Left renal pelvis (tissue), 4 donors: ENCODE measurements around the gene GGA1. TPM values are rescaled to one million over a fixed set of nuclear protein-coding genes. Genes with fewer than 3 reads are reported as not detected.

Experiments
- DNase-seq, 4 donors: peaks; one replicate each; pipeline ENCODE4 v3.0.0-alpha.2; 2013; ENCODE audit warnings: low read depth in 4 of 4, low spot score in 3 of 4
- polyA plus RNA-seq, 4 donors: library from polyadenylated mRNA; unstranded; fragments of 120-200 nt; gene quantifications; one replicate each; pipeline ENCODE4 v1.2.1, GENCODE V29; 2013; ENCODE audit not compliant: insufficient read length in 4 of 4

The GGA1 gene, protein sequence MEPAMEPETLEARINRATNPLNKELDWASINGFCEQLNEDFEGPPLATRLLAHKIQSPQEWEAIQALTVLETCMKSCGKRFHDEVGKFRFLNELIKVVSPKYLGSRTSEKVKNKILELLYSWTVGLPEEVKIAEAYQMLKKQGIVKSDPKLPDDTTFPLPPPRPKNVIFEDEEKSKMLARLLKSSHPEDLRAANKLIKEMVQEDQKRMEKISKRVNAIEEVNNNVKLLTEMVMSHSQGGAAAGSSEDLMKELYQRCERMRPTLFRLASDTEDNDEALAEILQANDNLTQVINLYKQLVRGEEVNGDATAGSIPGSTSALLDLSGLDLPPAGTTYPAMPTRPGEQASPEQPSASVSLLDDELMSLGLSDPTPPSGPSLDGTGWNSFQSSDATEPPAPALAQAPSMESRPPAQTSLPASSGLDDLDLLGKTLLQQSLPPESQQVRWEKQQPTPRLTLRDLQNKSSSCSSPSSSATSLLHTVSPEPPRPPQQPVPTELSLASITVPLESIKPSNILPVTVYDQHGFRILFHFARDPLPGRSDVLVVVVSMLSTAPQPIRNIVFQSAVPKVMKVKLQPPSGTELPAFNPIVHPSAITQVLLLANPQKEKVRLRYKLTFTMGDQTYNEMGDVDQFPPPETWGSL
- 10 to 100 TPM; 34.9 to 78.9 (median 47.2) TPM for polyA plus RNA-seq

DNA sequence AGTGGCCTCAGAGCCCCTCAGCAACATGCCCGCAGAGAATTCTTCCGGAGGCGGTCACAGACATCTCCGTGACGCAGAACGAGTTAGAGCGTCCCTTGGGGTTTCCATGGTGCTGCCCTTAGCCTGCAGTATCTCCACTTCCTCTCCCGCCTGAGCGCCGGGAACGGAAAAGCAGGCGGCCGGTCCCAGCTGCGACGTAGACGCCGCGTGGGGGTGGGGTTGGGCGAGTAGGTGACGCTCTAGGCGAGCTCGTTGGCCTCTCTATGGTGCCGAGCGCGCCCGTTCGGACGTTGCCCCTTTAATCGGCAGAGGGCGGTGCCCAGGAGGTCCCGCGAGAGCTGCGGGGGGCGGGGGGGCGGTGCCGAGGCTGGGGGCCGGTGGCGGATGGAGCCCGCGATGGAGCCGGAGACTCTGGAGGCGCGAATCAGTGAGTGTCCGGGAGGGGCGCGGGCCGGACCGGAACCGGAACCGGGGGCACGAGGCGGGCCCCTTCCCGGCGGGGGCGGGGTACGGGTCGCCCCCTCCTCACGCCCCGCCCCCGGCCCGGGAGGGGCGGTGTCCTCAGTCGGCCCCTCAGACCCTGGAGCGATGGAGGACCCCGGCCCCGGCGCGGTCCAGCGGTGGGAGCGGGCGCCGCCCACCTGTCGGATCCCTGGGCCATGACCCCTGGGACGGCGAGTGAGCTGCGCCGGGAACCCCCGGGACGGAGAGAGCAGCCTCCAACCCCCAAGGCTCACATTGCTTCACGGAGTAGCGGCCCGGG lies at the start of gene GGA1:
Gene GGA1, plus strand, starts transcription at position 358 of the 763 bp plus-strand sequence. Its CDS starts 27 bp downstream, at position 385.
- peak; percentile 92 to 94 (median 93) for DNase-seq

DNA sequence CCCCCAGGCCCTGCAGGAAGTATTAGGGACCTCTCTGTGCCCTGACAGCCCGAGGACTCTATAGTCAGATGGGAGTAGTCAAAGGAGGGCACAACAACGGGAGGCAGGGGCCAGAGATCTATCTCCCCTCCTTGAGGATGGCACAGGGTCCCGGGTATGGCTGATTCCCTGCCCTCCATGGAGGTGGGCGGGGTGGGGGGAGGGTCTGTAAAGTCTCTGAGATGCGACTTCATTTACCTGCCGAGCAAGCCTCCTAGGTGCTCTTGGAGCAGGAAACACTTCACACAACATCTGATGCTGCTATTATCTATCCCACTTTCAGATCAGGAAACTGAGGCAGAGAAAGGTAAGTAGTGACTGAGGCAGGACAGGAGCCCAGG lies 49.1 kb upstream of the GGA1 start:
- no peak for DNase-seq

DNA sequence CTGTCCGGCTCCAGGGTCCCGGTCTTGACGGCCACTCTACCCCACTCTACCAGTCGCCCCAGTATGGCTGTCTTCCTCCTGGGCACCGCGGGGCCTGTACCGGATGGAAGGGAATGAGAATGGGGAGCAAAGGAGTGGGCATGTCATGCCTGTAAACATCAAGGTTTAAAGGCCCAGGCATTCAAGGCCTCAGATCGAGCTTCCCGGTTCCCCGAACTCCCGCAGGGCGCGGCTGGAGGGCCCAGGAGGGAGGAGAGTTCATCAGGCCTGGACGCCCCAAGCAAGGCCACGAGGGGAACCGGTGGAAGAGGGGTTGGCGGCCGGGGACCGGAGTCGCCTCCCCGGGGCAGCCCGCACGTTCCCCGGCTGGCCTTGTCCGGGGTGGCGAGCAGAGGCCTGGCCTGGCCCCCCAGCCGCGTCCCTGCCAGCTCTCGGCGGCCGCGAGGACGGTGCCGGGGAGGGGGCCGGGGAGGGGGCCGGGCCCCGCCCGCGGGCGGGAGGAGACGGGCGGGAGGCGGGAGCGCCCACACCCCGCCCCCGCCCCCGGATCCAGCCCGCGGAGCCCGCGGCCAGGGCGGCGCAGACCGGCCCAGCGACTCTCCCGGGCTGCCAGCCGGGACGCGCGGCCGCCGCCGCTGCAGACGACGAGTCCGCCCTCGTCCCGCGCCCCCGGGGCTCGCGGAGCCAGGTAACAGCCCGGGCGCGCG lies 48.6 kb upstream of the GGA1 start, which contains the start of gene CDC42EP1:
Gene CDC42EP1, plus strand, starts transcription at position 580 of the 707 bp plus-strand sequence. CDS start 5,870 bp downstream, outside the sequence.
- no peak for DNase-seq

DNA sequence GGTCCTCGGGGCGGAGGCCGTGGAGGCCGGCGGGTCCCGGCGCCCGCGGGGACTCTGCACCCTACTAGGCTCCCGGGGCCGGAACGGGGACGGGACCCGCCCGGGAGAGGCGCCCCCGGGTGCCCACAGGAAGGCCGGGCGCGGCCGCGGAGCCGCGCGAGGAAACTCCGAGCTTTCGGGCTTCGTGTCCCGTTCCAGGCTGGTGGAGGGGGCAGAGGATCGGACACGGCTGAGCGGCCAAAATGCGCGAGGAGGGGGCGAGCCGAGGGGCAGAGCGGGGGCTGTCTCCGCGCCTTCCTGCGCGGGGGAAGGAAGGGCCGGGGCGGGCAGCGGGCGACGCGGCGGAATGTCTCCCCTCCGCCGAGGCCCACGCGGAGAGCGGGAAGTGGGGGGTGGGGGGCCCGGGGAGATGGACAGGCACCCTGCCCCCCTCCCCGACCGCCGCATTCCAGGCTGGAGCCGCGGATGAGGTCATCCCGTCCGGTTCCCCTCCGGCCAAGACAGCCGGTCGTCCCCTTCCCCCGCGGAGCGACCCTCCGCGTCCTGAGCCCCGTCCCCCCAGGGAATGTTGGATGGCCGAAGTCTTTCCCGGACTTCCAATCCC lies 47.9 kb upstream of the GGA1 start:
- no peak for DNase-seq

DNA sequence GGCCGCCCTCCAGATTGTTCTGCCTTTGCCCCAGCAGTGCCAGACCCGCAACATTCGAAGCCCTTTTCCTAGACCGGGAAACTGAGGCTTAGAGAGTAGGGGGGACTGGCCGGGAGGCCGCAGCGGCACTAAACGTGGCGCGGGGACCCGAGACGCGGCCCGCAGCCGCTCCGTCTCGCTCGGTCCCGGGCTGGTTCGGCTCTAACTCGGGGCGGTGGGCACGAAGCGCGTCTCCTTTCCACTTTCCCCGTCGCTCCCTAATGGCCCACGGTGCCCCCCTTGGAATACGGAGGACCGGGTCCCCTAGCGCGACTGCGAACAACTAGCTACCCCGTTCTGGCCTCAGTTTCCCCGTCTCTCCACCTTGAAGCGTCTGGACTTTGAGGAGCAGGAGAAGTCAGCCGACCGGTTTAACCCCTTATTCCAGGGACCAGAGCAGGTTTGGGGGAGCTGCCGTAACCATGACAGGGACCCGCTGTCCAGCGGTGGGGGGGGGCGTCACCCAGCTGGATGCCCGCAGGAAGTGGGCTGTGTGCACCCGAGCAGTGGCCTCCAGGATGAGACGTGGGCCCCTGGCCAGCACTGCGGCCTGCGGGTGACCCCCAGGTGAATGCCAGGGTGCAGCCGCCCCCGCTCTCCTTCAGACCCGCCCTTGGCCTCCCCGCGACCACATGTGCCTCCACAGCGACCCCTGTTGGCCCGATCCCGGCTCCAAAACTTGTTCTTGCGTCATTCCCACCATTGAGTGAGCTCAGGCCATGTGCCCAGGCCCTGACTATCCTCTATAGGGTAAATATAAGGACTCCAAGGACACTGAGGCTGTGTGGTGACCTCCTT lies 47.2 kb upstream of the GGA1 start:
- peak in 2 of 4 donors; percentile 87 to 90 for DNase-seq

DNA sequence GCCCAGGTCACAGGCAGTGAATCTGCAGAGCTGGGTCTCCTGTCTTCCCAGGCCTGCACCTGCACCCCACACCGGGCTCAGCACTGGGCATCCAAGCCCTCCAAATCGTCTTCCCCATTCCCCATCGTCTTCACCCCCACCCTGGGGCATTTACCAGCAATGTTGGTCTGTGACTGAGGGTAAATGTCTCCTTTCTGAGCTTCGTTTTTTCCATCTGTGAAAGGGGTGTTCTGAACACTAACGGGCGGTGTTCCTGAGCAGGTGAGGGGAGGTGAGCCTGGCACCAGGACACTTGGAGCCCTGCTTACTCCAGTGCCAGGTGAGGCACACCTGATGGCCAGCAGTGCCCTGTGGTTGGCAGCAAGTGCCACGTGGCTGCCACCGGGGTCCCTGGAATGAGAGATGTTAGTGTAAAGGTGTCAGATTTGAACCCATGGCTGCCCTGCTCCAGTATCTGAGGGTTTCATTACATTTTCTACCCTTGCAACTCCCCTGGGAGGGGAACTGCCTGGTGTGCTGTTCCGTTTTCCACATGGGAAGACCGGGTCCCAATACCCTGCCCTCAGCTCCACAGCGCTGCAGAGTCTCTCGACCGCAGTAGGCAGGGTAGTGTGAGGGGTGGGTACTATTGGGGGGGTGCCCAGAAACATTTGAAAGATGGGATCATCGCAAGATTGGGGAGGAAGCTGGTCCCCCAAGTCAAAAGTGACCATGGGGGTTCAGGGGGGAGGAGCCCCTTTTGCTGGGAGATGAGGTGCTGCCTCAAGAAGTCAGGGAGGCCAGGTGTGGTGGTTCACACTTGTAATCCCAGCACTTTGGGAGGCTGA lies 46.4 kb upstream of the GGA1 start:
- no peak for DNase-seq

DNA sequence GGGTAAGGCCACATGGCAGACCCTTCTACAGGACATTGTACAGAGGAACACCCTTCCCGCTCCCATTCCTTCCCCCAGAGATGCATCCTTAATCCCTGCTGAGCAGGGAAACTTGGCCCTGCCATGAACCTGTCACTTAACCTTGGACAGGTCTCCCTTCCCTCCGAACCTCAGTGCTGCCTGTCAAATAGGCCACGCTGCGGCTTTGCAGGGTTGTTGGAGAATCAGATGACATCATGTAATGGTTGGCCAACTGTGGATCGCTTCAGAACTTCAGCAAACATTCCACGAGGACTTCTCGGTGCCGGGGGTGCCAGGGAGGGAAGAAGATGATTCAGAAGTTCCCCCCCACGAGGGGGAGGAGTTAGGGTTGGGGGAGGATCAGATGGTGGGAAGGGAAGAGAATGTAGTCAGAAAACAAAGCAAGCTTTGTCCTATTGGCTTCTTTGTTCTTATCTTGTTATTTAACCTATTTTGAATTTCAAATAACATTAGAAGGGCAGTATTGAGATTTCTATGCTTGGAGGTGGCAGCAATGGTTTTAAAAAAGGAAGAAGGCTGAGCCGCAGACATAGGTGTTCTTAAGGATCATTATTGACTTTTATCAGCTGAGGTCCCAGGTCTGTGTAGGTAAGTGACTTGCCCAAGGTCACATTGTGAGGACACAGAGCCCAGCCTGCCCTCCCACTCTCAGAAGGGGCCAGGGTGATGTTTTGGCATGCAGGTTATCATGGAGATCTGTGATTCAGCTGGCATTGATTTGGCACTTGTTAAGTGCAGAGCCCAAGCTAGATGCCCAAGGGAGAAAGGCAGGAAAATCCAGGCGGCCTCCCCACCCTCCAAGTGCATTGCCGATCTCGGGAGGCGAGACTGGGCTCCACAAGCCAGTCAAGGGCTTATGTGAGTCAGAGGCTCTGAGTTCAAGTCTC lies 45.2 kb upstream of the GGA1 start:
- no peak for DNase-seq

DNA sequence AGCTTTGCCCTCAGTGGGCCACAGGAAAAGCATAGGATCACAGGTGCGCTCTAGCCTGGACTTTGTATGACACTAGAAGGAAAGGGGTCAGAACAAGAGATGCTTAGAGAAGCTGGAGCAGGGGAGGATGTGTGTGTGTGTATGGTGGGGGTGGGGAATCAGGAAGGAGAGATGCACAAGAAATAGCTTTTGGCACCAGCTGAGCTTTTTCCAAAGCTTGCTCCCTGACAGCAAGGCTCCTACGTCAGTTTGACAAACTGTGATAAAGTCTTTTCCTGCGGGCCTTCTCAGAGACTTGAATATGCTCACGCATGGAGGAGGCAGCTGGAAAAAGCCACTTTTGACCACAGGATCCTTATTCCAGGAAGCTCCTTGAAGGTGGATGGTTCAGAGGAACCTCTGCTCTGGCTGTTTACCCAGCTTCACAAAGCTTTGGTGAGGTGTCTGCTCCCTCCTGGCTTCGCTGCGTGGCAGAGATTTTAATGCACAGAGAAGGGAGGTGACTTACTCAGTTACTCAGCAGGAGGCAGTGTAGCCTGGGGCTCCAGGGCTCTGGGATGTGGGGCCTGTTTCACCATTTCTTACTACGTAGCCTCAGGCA lies 44.4 kb upstream of the GGA1 start:
- DNase-seq = peak in 1 of 4 donors; percentile 60

DNA sequence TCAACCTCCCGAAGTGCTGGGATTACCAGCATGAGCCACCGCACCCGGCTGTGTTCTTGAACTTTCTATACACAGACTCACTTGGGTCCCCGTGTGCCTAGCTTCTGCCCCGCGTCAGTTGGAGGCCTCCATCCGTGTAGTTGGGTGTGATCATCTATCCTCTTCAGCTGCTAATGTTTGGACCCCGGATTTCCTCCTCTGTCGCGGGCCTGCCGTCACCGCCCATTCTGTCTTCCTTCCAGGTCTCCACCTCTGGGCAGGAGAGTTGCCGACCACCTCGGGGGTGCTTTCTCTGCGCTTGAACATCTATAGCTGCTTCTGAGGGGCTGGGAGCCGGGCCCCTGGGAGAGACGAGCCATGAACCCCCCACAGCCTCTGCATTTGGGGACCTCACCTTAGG lies 42.8 kb upstream of the GGA1 start:
- no peak for DNase-seq

DNA sequence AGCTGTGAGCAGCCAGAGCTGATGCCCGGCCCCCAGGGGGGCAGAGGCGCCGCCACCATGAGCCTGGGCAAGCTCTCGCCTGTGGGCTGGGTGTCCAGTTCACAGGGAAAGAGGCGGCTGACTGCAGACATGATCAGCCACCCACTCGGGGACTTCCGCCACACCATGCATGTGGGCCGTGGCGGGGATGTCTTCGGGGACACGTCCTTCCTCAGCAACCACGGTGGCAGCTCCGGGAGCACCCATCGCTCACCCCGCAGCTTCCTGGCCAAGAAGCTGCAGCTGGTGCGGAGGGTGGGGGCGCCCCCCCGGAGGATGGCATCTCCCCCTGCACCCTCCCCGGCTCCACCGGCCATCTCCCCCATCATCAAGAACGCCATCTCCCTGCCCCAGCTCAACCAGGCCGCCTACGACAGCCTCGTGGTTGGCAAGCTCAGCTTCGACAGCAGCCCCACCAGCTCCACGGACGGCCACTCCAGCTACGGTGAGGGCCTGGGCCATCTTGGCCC lies 42.3 kb upstream of the GGA1 start:
- no peak for DNase-seq

DNA sequence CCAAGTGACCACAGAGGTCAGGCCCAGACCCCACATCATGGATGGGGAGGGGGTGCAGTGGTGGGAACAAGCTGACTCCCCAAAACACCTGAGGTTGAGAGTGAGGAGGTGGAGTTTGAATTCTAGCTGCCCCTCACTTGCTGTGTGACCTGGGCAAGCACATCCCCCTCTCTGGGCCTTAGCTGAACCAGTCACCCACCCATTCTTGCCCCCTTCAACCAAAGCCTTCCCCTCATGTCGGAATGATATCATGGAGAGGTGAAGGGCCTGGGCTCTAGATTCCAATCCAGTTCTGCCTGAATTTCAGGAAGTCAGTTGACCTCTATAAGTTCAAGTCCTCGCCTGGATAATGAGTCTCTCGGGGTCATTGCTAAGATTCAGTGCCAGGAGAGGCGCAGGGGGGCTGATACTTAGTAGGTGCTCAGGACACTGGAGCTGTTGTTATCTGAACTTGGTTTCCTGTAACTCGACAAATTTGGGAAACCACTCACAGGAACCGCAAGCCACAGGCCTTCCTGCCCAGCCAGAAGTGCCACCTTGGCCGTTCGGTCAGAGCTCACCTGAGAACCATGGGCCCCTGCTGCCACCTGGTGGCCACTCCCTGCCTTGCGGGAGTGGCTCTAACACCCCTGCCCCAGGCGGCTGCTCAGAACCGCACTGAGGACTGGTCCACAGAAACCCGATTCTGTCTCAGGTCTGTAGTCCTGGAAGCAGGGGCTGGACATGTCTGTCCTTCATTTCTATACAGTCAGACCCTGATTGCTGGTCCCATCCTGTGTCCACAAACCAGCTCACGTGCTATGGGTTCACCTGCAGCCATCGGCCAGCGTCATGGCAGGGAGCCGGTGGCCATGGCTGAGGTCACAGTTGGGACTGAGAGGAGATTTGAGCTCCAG lies 41.5 kb upstream of the GGA1 start:
- peak in 1 of 4 donors; percentile 63 for DNase-seq

DNA sequence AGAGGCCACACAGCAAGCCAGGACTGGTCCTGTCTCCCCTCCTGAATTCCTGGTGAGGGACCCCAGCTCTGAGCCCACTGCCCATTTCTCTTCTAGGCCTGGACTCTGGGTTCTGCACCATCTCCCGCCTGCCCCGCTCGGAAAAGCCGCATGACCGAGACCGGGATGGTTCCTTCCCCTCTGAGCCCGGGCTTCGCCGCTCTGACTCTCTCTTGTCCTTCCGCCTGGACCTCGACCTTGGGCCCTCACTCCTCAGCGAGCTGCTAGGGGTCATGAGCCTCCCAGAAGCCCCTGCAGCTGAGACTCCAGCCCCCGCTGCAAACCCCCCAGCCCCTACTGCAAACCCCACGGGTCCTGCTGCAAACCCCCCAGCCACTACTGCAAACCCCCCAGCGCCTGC lies 40.6 kb upstream of the GGA1 start:
- DNase-seq = no peak

DNA sequence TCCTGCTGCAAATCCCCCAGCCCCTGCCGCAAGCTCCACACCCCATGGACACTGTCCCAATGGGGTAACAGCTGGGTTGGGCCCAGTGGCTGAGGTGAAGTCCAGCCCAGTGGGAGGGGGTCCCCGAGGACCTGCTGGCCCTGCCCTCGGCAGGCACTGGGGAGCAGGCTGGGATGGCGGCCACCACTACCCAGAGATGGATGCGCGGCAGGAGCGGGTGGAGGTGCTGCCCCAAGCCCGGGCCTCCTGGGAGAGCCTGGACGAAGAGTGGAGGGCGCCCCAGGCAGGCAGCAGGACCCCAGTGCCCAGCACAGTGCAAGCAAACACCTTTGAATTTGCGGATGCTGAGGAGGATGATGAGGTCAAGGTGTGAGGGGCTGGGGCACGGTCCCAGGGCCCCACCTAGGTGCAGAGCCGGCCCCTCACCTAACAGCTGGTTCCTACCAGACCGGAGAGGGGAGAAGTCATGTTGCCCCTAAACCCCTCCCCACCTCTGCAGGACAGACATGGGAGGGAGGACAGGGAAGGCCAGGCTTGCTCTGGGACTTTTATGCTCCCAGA lies 40.1 kb upstream of the GGA1 start:
- DNase-seq = no peak

DNA sequence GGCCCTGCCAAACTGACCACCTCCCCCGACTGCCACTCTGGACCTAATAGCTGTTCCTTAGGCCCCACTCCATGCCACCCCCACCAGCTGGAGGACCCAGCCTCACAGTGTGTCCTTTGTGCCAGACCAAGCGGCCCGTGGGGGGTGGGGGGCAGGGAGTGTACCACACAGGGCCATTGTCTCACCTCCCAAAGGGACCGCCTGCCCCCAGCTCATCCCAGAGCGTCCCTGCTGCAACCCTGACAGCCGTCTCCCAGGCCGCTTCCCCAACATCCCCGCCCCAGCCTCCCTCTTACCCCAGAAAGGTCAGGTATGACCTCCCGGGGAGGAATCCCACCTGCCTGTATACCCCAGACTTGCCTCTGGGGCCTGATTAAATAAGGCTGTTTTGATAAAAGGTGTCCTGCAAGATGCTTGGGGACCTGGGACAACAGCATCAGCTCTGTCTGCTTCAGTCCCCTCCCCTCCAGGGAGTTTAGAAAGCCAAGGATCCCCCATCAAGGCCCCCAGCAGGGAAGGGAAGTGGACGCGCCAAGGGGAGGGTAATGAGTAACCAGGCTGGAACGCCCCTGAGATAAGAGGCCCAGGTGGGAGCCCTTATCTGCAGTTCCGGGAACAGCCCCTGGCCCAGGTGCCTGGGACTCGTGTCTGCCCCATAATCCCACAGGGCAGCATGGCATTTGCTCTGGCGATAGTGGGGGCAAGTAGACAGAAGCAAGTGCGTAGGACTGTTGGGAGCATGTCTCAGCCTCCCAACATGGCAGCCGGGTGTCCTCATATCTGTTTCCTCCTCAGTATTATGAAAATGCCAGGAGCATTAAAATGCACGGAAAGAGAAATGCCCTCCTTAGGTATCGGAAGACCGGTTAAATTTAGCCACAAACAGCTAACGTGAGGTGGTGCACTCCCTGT lies 39.4 kb upstream of the GGA1 start:
- no peak for DNase-seq
